HEK293 (cell line): Measurements from ENCODE around the gene C19orf25.
A peak's percentile ranks its signal among the peaks of the same experiment; 100 is the strongest.

ENCODE experiments used
- CTCF ChIP-seq: fragments of 450-650 bp; formaldehyde crosslinking; IDR thresholded peaks from 2 replicates; pipeline ENCODE4 v1.5.1; 2016; ENCODE audit warnings: missing biosample characterization, missing genetic modification characterization
- EGR2 ChIP-seq: fragments of 450-650 bp; formaldehyde crosslinking; IDR thresholded peaks from 2 replicates; pipeline ENCODE4 v1.5.1; 2016; ENCODE audit warnings: low read depth, missing biosample characterization, missing genetic modification characterization
- ELK4 ChIP-seq: IDR thresholded peaks from 2 replicates; pipeline ENCODE4 v1.6.1; 2011; ENCODE audit warnings: mild to moderate bottlenecking, low read depth, low read length, borderline replicate concordance
- KLF7 ChIP-seq: fragments of 450-650 bp; formaldehyde crosslinking; IDR thresholded peaks from 2 replicates; pipeline ENCODE4 v1.5.1; 2016; ENCODE audit warnings: missing biosample characterization, missing genetic modification characterization, borderline replicate concordance
- OVOL3 ChIP-seq: fragments of 450-650 bp; formaldehyde crosslinking; IDR thresholded peaks from 2 replicates; pipeline ENCODE4 v1.5.1; 2016; ENCODE audit warnings: missing biosample characterization, missing genetic modification characterization
- PBX3 ChIP-seq: sonication (generic); formaldehyde crosslinking; IDR thresholded peaks from 2 replicates; pipeline ENCODE4 v1.8.1; 2022; ENCODE audit warnings: mild to moderate bottlenecking, moderate library complexity, missing genetic modification reagents
- REPIN1 ChIP-seq: fragments of 450-650 bp; formaldehyde crosslinking; IDR thresholded peaks from 2 replicates; pipeline ENCODE4 v1.5.1; 2017; ENCODE audit warnings: missing biosample characterization, missing genetic modification characterization, low read depth
- YY2 ChIP-seq: fragments of 450-650 bp; formaldehyde crosslinking; IDR thresholded peaks from 2 replicates; pipeline ENCODE4 v1.5.1; 2016; ENCODE audit warnings: missing biosample characterization, missing genetic modification characterization
- ZBTB20 ChIP-seq: fragments of 450-650 bp; formaldehyde crosslinking; IDR thresholded peaks from 2 replicates; pipeline ENCODE4 v1.5.1; 2016; ENCODE audit warnings: missing biosample characterization, missing genetic modification characterization
- ZBTB21 ChIP-seq: fragments of 450-650 bp; formaldehyde crosslinking; IDR thresholded peaks from 2 replicates; pipeline ENCODE4 v1.5.1; 2017; ENCODE audit warnings: missing biosample characterization, missing genetic modification characterization
- ZBTB48 ChIP-seq: fragments of 450-650 bp; formaldehyde crosslinking; IDR thresholded peaks from 2 replicates; pipeline ENCODE4 v1.5.1; 2016; ENCODE audit warnings: missing biosample characterization, missing genetic modification characterization
- ZBTB49 ChIP-seq: fragments of 450-650 bp; formaldehyde crosslinking; IDR thresholded peaks from 2 replicates; pipeline ENCODE4 v1.5.1; 2016; ENCODE audit warnings: missing biosample characterization, missing genetic modification characterization, low read depth
- ZNF140 ChIP-seq: fragments of 450-650 bp; formaldehyde crosslinking; IDR thresholded peaks from 2 replicates; pipeline ENCODE4 v1.5.1; 2016; ENCODE audit warnings: missing biosample characterization, missing genetic modification characterization
- ZNF16 ChIP-seq: fragments of 450-650 bp; formaldehyde crosslinking; IDR thresholded peaks from 2 replicates; pipeline ENCODE4 v1.5.1; 2016; ENCODE audit warnings: low read depth, missing biosample characterization, missing genetic modification characterization
- ZNF239 ChIP-seq: fragments of 450-650 bp; formaldehyde crosslinking; IDR thresholded peaks from 2 replicates; pipeline ENCODE4 v1.5.1; 2016; ENCODE audit warnings: missing biosample characterization, missing genetic modification characterization
- ZNF362 ChIP-seq: fragments of 450-650 bp; formaldehyde crosslinking; IDR thresholded peaks from 2 replicates; pipeline ENCODE4 v1.5.1; 2016; ENCODE audit warnings: missing biosample characterization, missing genetic modification characterization
- ZNF449 ChIP-seq: fragments of 450-650 bp; formaldehyde crosslinking; IDR thresholded peaks from 2 replicates; pipeline ENCODE4 v1.5.1; 2017; ENCODE audit warnings: missing biosample characterization, mild to moderate bottlenecking, missing genetic modification characterization, moderate library complexity
- ZNF558 ChIP-seq: fragments of 450-650 bp; formaldehyde crosslinking; IDR thresholded peaks from 2 replicates; pipeline ENCODE4 v1.5.1; 2016; ENCODE audit warnings: missing biosample characterization, missing genetic modification characterization
- ZNF639 ChIP-seq: fragments of 450-650 bp; formaldehyde crosslinking; IDR thresholded peaks from 2 replicates; pipeline ENCODE4 v1.5.1; 2016; ENCODE audit warnings: missing biosample characterization, missing genetic modification characterization
- ZNF747 ChIP-seq: fragments of 450-650 bp; formaldehyde crosslinking; IDR thresholded peaks from 2 replicates; pipeline ENCODE4 v1.5.1; 2016; ENCODE audit warnings: missing biosample characterization, missing genetic modification characterization
- ZNF792 ChIP-seq: fragments of 450-650 bp; formaldehyde crosslinking; IDR thresholded peaks from 2 replicates; pipeline ENCODE4 v1.5.1; 2016; ENCODE audit warnings: missing biosample characterization, missing genetic modification characterization

Gene C19orf25

GRCh38 chr19:1512671-1513498, 33.9 kb upstream of the C19orf25 start, which contains the start of gene ADAMTSL5 (continued):
- TF ChIP-seq PBX3 (CRISPR knock-in tag) (no peak), ZBTB49 (no peak), ZNF449 (tag by site-specific recombination) (no peak), ZBTB20 (tag by site-specific recombination) (peak; percentile 99), ZNF639 (no peak), EGR2 (tag by site-specific recombination) (no peak; the same call in 1 of the 2 replicates), ZBTB21 (no peak), KLF7 (peak; percentile 67), ZNF362 (no peak), YY2 (tag by site-specific recombination) (no peak), ZNF239 (tag by site-specific recombination) (no peak), REPIN1 (no peak), ZNF792 (no peak), ZNF747 (tag by site-specific recombination) (no peak), ZNF140 (tag by site-specific recombination) (no peak), ZBTB48 (no peak), ZNF16 (tag by site-specific recombination) (no peak), OVOL3 (tag by site-specific recombination) (no peak), ZNF558 (tag by site-specific recombination) (no peak), CTCF (no peak), ELK4 (no peak)
